Activated T-helper 1 cell treated with Interleukin-2 at 50 U/mL for 16 hours (primary cell): Measurements from ENCODE around the gene CKAP2L.
A peak's percentile ranks its signal among the peaks of the same experiment; 100 is the strongest.

Experiments
- DNase-seq: peaks from one replicate; pipeline ENCODE4 v3.0.0-alpha.2; 2020; ENCODE audit warnings: low read depth

Gene CKAP2L

DNA sequence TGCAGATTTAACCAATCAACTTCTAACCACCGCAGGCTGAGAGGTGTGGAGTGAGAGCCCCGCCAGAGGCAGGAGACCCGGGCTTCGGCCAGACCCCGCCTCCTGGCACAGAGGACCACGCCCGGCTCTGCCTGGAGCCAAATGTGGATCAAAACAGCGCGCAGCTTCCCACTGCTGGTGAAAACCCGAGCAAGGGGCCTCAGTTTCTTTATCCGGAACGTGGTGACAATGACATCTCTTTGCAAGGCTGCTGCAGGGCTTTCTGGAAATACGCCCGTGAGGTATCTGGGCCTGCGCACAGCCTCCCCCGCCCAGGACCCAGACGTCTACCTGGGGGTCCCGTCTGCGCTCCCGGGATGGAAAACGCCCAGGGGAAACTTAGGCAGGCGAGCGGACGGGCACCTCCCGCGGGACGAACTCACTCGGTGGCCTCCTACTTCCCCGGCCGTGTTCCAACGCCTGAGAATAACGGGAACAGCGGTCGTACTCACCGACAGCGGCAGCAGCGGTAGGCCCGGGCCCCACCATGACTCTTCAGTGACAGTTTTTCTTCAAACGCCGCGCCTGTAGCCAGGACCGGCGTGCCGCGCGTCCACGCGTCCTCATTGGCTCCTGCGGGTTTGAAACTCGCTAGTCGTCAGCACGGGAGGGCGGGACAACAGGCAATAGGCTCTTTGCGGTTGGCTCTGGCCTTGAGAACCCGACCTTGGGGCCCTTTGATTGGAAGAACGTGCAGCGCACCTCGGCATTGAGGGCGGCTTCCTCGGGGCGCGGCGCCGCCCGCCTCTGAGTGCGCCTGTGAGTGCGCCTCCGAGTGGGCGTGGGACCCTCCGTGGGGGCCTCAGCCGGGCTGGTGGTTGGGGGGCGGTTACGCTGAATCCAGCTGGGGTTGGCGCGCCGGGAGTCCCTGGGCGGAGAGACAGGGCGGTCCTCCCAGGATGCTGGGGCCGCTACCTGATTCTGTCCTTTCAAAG lies at the start of gene CKAP2L:
Gene CKAP2L (minus strand): TSS at position 539 of the 974 bp plus-strand sequence. CDS start 11 bp downstream, at position 528.
- peak; percentile 91 for DNase-seq

DNA sequence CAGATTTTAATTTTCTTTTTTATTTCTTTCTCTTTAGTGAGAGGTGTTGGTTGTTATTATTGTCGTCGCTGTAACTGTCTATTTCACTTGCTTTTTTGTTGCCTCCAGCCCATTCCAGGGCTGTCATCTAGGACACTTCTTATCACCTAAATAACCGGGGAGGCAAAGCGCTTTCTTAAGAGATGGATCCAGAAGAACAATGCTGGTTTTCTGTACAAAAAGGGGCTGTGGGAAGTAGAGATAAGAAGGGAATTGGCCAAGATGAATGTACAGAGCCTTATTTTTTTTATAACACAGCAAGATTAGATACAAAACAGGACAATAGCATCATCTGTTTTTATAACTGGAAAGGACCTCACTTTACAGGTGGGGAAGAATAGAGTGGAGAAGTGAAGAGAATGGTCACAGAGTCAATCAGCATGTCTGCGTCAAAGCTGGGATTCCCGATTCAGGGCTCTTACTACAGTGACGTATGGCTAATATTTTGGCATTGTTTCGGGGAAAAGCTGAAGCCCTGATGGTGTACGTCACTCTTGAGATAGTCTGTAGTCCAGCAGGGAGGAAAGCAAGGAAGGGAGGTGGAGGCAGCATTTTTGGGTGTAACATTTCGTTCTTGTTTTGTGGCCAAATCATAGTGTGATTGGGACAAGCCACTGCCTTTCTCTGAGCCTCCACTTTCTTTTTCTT lies 49.0 kb upstream of the CKAP2L start:
- no peak for DNase-seq

- DNase-seq, result no peak
Measured at GRCh38 chr2:112812318-112813267, 48.2 kb upstream of the CKAP2L start.

GRCh38 chr2:112811841-112812306 lies 47.5 kb upstream of the CKAP2L start:
- DNase-seq, result no peak

DNA sequence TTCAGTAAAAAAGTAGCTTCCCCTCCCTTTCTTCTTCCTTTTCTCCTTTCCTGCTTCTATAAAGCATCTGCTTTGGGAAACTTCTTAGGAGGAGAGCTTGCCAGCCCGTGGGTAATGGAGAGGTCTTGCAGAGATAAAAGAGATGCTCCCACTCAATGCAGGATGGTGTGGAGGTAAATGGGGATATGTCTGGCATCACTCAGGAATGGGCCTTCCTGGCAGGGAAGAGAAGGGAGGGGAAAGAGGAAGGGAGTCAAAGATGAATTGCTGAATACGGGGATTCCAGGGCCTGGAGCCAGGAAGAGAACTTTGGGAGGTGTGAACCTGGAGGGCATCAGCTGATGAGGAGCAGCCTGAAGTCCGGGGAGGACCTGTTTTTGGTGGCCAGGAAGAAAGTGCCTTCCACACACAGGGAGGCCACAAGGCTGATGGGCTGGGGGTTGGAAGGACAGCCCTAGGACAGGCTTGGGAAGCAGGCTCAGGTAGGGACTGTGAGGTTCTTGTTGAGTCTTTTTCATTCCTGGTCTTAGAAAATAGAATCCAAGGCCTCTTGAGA lies 46.9 kb upstream of the CKAP2L start:
- DNase-seq, result no peak

DNA sequence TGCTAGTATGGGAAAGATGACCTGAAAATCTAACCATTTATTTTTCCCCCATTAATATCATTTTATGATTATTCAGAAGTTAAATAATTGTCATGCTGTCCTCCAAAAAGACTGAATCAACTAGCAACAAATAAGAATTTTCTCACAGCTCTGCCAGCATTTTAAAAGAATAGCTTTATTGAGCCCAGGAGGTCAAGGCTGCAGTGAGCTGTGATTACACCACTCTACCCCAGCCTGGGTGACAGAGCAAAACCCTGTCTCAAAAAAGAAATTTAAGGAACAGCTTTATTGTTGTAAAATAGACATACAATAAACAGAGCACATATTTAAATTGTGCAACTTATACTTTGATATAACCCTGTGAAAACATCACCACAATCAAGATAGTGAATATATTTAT lies 44.7 kb upstream of the CKAP2L start:
- DNase-seq, result no peak

DNA sequence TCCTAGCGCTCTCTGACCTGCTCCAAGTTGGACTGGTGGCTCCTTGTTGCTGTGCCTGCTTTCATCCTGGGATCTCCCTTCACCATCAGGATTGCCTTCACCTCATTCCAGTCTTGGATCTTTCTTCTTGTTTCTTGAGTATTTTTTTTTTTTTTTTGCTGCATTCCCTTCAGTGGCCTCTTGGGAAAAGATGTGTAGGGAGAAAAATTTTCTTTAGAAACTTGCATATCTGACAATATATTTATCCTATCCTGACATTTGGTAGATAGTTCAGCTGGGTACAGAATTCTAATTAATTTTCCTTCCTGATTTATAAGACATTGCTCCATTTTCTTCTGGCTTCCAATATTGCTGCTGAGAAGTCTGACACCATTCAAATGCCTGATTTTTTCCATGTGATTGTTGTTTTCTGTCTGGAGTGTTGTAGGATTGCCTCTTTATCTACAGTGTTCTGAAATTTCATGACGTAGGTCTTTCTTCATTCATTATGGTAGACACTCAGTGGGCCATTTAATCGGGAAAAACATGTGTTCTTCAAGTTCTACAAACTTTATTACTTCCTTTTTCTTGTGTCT lies 42.9 kb upstream of the CKAP2L start:
- no peak for DNase-seq

DNA sequence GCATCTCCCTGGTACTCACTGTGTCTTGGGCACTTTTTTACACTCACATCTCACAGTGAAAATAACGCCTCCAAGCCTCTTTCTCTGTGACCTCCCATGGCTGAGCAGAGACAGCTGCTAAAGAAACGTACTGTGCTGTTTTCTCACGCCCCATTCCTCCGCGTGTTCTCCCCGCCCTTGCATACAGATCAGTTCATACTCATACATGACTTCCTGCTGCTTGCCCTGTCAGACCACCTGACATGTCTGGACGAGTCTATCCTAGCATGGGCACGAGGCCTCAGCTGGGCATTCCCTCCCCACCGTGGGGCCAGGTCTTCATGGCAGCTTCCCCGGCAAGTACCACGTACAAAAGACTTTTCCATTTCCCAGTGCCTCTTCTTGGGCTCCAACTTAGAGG lies 41.1 kb upstream of the CKAP2L start:
- DNase-seq, result no peak

DNA sequence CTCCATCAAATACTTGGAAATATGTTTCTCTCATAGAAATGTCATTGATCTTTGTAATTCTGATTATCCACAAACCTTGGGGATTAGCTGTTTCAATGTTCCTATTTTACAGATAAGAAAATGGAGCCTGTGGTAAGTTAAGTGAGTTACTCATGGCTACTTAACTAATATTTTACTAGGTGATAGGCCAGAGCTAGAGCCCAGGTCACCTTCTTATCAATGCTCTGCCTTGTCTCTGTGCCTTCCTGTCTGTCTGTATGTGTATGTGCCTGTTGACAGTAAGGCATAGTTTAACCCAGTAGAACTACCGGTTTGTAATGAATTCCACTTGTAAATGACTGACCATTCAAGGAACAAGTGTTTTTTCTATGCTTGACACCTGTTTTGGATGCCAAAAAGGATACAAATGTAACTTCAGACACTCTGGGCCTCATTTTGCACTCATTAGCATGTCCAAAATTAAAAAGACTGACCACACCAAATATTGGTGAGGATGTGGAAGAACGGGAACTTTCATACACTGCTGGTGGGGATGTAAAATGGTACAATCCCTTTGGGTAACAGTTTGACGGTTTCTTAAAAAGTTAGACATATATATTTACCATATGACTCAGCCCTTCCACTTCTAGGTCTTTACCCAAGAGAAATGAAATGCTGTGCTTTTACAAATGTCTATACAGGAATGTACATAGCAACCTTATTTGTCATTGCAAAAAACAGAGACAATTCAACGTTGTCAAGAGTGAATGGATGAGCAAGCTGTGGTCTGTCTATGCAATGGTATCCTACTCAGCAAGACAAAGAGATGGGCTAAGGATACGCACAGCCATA lies 39.5 kb upstream of the CKAP2L start:
- DNase-seq, result no peak

GRCh38 chr2:112800881-112801583 lies 36.6 kb upstream of the CKAP2L start:
- no peak for DNase-seq

DNA sequence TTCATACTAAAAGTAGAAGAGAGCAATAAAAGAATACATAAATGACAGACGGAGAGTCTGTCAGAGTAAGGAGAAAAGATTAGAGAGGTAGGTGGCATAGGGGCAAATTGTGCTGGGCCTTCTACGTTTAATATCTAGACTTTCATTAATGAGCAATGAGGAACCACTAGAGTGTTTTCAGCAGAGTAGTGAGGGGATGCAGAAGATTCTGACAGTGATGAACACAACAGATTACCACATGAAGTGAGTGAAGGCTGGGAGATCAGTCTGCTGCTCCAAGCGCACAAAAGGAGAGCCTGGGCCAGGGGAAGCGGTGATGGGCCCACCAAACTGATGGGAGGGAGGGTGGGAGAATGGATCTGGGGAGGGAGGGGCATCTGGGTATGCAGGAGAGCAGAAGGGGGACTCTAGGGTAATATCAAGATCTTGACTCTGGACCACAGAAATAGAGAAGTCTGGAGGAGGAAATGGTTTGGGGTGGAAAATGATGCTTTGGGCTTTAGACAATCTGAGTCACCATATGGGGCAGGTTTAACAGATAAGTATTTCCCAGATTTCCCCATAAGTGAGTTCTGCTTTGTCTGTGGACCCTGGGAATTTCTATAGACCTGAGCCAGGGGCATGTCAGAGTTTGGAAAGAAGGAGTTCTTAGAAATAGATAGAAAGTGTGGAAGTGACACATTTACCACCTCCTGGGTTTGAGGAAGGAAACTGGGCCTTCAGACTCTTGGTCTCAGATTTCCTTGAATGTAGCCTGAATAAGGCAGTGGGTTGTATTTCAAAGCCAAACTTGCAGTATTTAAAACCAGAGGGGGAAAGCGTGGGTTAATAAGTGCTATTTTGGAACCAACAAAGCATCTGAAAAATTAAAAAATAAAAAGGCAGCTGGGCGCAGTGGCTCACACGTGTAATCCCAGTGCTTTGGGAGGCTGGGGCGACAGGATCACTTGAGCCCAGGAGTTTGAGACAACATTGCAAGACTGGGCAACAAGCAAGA lies 34.9 kb upstream of the CKAP2L start:
- no peak for DNase-seq

- no peak for DNase-seq
Measured at GRCh38 chr2:112796486-112796885, 32.1 kb upstream of the CKAP2L start.

- DNase-seq, result no peak
Measured at GRCh38 chr2:112795774-112796173, 31.4 kb upstream of the CKAP2L start.

DNA sequence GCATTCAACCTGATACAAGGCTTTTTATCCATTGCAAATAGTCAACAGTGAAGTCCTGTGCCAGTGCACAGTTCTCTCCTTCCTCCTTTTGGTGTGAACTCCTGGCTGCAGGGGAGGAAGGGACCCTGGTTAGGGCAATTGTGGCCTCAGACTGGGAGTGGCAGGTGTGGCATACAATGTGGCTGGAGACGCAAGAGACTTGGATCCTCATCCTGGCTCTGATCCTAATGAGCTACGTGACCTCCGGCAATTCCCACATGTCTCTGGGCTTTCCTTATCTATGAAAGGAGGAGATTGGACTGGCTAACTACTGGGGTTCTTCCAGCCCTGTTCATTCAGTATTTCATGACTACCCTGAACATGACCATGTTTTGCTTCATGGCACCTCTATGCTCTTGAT lies 30.4 kb upstream of the CKAP2L start:
- no peak for DNase-seq

DNA sequence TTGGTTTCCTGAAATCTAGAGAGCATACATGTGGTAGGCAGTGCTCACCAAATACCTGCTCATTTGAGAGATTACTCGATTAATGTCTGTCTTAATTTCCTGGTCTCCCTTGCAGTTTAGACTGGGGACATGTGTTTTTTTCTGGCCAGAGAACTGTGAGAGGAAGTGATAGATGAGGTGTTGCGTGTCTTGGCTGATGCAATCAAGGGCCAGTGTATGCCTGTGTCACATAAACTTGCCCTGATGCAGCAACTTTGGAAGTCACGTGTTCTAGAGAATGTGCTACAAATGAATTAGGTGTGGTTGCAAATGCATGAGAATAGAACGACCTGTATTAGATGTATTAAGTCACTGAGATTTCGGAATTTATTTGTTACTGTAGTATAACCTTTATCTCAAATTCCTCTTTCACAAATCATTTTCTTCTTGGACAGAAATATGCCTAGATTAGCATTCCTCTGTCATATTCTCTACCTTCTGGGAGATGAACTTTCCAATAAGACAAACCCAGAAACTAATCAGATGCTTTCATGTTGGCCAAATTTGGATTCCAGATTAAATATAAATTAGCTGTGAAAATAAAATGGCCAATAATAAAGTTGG lies 29.8 kb upstream of the CKAP2L start:
- DNase-seq, result no peak

GRCh38 chr2:112793449-112793978 lies 29.1 kb upstream of the CKAP2L start:
- no peak for DNase-seq

DNA sequence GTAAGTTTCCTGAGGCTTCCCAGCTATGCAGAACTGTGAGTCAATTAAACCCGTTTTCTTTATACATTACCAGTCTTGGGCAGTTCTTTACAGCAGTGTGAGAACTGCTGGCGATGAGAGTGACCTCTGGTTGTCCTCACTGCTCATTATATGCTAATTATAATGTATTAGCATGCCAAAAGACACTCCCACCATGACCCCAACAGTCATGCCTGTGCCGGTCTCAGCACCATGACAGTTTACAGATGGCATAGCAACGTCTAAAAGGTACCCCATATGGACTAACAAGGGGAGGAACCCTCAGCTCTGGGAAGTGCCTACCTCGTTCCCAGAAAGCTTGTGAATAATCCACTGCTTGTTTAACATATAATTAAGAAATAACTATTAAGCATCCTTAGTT lies 28.0 kb upstream of the CKAP2L start:
- no peak for DNase-seq
